Measurements from ENCODE around the gene IL17RA. TPM values are rescaled to one million over a fixed set of nuclear protein-coding genes. Genes with fewer than 3 reads are reported as not detected.

The IL17RA gene
- polyA plus RNA-seq, 2 donors: 3.8 TPM

DNA sequence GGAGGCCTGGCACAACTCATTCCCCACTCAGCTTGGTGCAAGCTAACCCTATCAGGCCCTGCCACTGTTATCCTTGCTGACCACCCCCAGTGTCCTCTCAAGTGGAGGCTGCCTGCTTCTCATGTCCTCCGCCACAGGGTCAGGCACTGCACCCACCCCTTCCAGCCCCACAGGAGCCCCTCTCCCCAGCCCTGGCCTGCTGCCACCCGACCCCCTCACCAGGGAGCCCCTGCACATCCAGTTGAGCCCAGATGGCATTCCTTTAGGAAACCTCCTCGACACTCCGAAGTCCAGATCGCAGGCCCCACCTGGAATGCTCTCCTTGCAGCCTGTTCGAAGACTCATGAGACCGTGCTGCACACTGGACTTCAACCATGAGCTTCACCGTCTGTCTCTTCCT lies 28.0 kb upstream of the IL17RA start:
- Histone ChIP-seq H3K27ac (ENCODE audit: low read depth in 2 of 2, low read length in 1 of 2) (no peak overlapping the region), H3K4me1 (ENCODE audit: control insufficient read depth in 2 of 2, insufficient read depth in 2 of 2, low read length in 1 of 2) (no peaks in the 10 kb centered on the region), H3K36me3 (ENCODE audit: control insufficient read depth in 2 of 2, insufficient read depth in 2 of 2, low read length in 1 of 2) (peaks cover 0 to 5% of the 10 kb centered on the region in 2 donors), H3K9me3 (ENCODE audit: control insufficient read depth in 2 of 2, insufficient read depth in 1 of 2, low read depth in 1 of 2, low read length in 1 of 2) (peaks cover 0 to 4% of the 10 kb centered on the region in 2 donors), H3K27me3 (ENCODE audit: control insufficient read depth in 1 of 2, insufficient read depth in 2 of 2, low read length in 2 of 2) (no peaks in the 10 kb centered on the region), H3K4me3 (ENCODE audit: low read depth in 1 of 2, low read length in 2 of 2) (no peak overlapping the region)
- WGBS, 2 donors: 75 to 77% methylated on average over 8 of the region's 8 CpGs

DNA sequence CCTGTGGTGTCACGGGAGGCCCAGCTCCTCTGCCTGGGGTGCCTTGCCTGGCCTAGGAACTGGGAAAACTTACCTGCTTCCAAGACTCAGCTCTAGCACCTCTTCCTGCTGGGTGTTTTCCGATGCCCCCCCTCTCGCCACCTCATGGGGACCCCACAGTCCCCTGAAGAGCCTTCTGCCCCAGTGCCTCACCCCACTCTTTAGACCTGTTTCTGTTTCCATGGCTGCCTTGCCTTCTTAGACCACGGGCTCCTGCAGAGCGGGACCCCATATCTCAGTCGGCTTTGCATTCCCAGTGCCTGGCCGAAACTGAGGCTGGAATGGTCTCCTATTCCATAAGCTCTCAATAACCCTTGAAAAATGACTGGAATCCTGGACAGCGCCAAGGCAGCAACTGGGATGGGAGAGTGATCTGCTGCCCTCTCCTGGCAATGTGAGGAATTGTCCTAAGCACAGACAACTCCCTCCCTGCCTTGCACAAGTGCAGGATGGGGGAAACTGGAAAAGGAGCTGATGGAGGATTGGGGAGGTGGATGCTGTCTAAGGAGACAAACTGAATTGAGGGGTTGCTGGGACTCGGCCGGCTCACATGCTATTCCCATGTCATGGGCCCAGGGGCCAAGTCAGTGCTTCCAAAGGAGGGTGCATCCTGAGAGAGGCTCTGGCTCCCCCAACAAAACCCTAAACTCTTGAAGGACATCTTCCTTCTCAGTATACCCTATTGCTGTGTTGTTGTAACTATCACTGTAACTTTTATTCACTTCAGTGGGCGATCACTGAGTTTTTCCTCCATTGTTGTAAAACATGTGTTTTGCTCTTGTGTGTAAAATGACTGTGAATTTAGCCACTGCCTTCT lies 26.6 kb upstream of the IL17RA start:
- Histone ChIP-seq H3K4me3 (ENCODE audit: low read depth in 1 of 2, low read length in 2 of 2) (no peak overlapping the region), H3K9me3 (ENCODE audit: control insufficient read depth in 2 of 2, insufficient read depth in 1 of 2, low read depth in 1 of 2, low read length in 1 of 2) (peaks cover 0 to 4% of the 10 kb centered on the region in 2 donors), H3K36me3 (ENCODE audit: control insufficient read depth in 2 of 2, insufficient read depth in 2 of 2, low read length in 1 of 2) (peaks cover 0 to 5% of the 10 kb centered on the region in 2 donors), H3K27ac (ENCODE audit: low read depth in 2 of 2, low read length in 1 of 2) (no peak overlapping the region), H3K27me3 (ENCODE audit: control insufficient read depth in 1 of 2, insufficient read depth in 2 of 2, low read length in 2 of 2) (no peaks in the 10 kb centered on the region), H3K4me1 (ENCODE audit: control insufficient read depth in 2 of 2, insufficient read depth in 2 of 2, low read length in 1 of 2) (no peaks in the 10 kb centered on the region)
- 18 to 28% methylated on average over 11 of the region's 11 CpGs for WGBS, 2 donors

DNA sequence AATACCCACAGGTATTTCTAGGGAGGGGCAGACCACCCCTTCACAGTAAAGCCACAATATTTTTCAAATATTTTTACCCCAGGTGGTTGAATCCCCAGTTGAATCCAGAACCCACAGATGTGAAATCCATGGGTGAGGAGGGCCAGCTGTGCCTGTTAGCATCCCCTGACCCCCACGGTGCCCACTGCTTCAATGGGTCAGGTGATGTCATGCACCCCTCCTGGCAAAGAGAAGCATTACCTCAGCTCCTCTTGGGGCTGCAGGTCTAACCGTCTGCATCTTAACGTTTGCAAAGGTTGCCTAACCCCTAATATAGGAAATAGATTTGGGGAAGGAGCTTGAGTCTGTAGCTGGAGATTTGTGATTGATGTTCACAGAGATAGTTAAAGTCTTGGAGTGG lies 24.7 kb upstream of the IL17RA start:
- WGBS, 2 donors: 31 to 45% methylated on average over 3 of the region's 3 CpGs
- H3K27ac ChIP-seq (ENCODE audit: low read depth in 2 of 2, low read length in 1 of 2): no peak overlapping the region
- no peaks in the 10 kb centered on the region for H3K4me1 ChIP-seq (ENCODE audit: control insufficient read depth in 2 of 2, insufficient read depth in 2 of 2, low read length in 1 of 2)
- peaks cover 0 to 4% of the 10 kb centered on the region in 2 donors for H3K9me3 ChIP-seq (ENCODE audit: control insufficient read depth in 2 of 2, insufficient read depth in 1 of 2, low read depth in 1 of 2, low read length in 1 of 2)
- no peaks in the 10 kb centered on the region for H3K27me3 ChIP-seq (ENCODE audit: control insufficient read depth in 1 of 2, insufficient read depth in 2 of 2, low read length in 2 of 2)
- no peak overlapping the region for H3K4me3 ChIP-seq (ENCODE audit: low read depth in 1 of 2, low read length in 2 of 2)
- peaks cover 0 to 5% of the 10 kb centered on the region in 2 donors for H3K36me3 ChIP-seq (ENCODE audit: control insufficient read depth in 2 of 2, insufficient read depth in 2 of 2, low read length in 1 of 2)

DNA sequence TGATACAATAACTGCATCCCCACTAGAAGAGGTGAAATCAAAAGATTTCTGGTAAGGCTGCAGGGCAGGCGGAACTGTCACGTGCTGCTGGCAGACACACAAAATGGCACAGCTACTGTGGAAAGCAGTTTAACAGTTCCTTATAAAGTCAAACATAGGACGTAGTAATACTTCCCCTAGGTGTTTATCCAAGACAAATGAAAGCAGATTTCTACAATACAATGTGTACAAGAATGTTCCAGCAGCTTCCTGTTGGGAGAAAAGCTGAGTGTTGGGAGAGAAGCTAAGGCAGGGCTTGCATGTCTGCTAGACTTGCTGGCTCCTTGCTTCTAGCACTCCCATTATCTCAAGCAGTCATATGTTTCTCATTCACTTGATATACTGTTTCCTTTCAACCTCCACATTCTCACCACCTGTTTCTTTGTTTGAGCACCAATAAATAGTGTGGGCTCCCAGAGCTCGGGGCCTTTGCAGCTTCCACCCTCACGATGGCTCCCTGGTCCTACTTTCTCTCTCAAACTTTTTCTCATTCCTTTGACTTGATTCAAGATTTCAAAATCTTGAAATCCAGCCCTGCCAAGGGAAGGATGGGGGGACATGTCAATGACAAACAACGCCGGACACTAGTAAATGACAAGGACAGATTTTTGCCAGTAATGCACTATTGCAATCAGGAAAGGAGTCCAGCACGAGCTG lies 21.2 kb upstream of the IL17RA start:
- Histone ChIP-seq H3K4me1 (ENCODE audit: control insufficient read depth in 2 of 2, insufficient read depth in 2 of 2, low read length in 1 of 2) (no peaks in the 10 kb centered on the region), H3K9me3 (ENCODE audit: control insufficient read depth in 2 of 2, insufficient read depth in 1 of 2, low read depth in 1 of 2, low read length in 1 of 2) (no peaks in the 10 kb centered on the region), H3K27ac (ENCODE audit: low read depth in 2 of 2, low read length in 1 of 2) (no peak overlapping the region), H3K4me3 (ENCODE audit: low read depth in 1 of 2, low read length in 2 of 2) (no peak overlapping the region), H3K27me3 (ENCODE audit: control insufficient read depth in 1 of 2, insufficient read depth in 2 of 2, low read length in 2 of 2) (no peaks in the 10 kb centered on the region), H3K36me3 (ENCODE audit: control insufficient read depth in 2 of 2, insufficient read depth in 2 of 2, low read length in 1 of 2) (no peaks in the 10 kb centered on the region)
- 42 to 43% methylated on average over 8 of the region's 8 CpGs for WGBS, 2 donors

DNA sequence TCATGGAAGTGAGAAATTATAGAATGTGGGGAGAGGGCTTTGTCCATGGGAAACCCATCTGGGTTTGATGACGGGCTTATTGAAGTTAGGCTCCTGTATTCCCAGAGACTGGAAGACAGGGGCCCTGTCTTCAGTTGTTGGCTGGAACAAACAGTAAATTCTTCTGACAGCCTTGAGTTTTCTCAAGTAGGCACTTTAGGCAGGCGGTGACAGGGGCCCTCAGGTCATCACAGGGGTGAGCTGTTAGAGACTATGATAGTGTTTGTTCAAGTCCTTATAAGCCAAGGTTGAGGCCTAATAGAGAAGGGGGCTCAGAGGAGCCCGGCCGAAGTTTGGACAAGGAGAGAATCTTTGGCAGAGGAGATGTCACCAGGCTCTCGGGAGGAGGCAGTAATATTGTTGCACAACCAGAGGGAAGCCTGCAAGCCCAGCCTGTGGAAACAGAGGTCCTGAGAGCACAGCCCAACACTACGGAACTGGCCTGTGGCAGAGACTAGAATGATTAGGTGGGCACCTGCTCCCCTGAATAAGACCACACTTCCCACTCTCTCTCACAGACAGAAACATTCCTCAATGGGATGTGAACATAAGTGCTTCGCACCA lies 20.2 kb upstream of the IL17RA start:
- H3K9me3 ChIP-seq (ENCODE audit: control insufficient read depth in 2 of 2, insufficient read depth in 1 of 2, low read depth in 1 of 2, low read length in 1 of 2): no peaks in the 10 kb centered on the region
- 85 to 87% methylated on average over 7 of the region's 7 CpGs for WGBS, 2 donors
- no peak overlapping the region for H3K27ac ChIP-seq (ENCODE audit: low read depth in 2 of 2, low read length in 1 of 2)
- no peaks in the 10 kb centered on the region for H3K36me3 ChIP-seq (ENCODE audit: control insufficient read depth in 2 of 2, insufficient read depth in 2 of 2, low read length in 1 of 2)
- H3K27me3 ChIP-seq (ENCODE audit: control insufficient read depth in 1 of 2, insufficient read depth in 2 of 2, low read length in 2 of 2): no peaks in the 10 kb centered on the region
- no peak overlapping the region for H3K4me3 ChIP-seq (ENCODE audit: low read depth in 1 of 2, low read length in 2 of 2)
- H3K4me1 ChIP-seq (ENCODE audit: control insufficient read depth in 2 of 2, insufficient read depth in 2 of 2, low read length in 1 of 2): no peaks in the 10 kb centered on the region

GRCh38 chr22:17065433-17065832 lies 19.4 kb upstream of the IL17RA start:
- WGBS, 2 donors: 51 to 54% methylated on average over 7 of the region's 7 CpGs
- Histone ChIP-seq H3K4me1 (ENCODE audit: control insufficient read depth in 2 of 2, insufficient read depth in 2 of 2, low read length in 1 of 2) (no peaks in the 10 kb centered on the region), H3K4me3 (ENCODE audit: low read depth in 1 of 2, low read length in 2 of 2) (no peak overlapping the region), H3K27me3 (ENCODE audit: control insufficient read depth in 1 of 2, insufficient read depth in 2 of 2, low read length in 2 of 2) (no peaks in the 10 kb centered on the region), H3K27ac (ENCODE audit: low read depth in 2 of 2, low read length in 1 of 2) (no peak overlapping the region), H3K36me3 (ENCODE audit: control insufficient read depth in 2 of 2, insufficient read depth in 2 of 2, low read length in 1 of 2) (no peaks in the 10 kb centered on the region), H3K9me3 (ENCODE audit: control insufficient read depth in 2 of 2, insufficient read depth in 1 of 2, low read depth in 1 of 2, low read length in 1 of 2) (no peaks in the 10 kb centered on the region)

DNA sequence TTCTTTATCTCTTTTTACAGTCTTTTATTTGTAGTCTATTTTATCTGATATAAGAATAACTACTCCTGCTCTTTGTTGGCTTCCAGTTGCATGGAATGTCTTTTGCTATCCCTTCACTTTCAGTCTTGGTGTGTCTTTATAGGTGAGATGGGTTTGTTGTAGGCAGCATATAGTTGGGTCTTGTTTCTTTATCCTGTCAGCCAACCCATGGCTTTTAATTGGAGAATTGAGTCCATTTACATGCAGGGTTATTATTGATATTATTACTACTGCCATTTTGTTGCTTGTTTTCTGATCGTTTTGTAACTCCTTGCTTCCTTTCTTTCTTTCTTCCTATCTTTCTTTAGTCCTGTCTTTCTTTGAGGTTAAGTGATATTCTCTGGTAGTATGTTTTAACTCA lies 11.9 kb upstream of the IL17RA start:
- no peaks in the 10 kb centered on the region for H3K4me1 ChIP-seq (ENCODE audit: control insufficient read depth in 2 of 2, insufficient read depth in 2 of 2, low read length in 1 of 2)
- no peak overlapping the region for H3K4me3 ChIP-seq (ENCODE audit: low read depth in 1 of 2, low read length in 2 of 2)
- no peaks in the 10 kb centered on the region for H3K27me3 ChIP-seq (ENCODE audit: control insufficient read depth in 1 of 2, insufficient read depth in 2 of 2, low read length in 2 of 2)
- 78% methylated on average over 1 of the region's 1 CpG for WGBS, 2 donors
- H3K27ac ChIP-seq (ENCODE audit: low read depth in 2 of 2, low read length in 1 of 2): no peak overlapping the region
- no peaks in the 10 kb centered on the region for H3K36me3 ChIP-seq (ENCODE audit: control insufficient read depth in 2 of 2, insufficient read depth in 2 of 2, low read length in 1 of 2)
- no peaks in the 10 kb centered on the region for H3K9me3 ChIP-seq (ENCODE audit: control insufficient read depth in 2 of 2, insufficient read depth in 1 of 2, low read depth in 1 of 2, low read length in 1 of 2)

DNA sequence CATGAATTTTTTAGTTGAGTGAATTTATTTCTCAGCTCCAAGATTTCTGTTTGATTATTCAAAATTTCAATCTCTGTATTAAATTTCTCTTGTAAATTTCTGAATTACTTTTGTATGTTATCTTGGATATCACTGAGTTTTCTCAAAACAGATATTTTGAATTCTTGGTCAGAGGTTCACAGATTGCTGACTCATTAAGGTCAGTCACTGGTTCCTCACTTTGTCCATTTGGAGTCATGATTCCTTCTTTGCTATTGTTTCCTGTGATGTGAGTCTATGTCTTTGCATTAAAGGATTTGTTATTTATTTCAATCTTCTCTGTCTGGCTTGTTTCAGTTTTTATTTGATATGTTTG lies 10.2 kb upstream of the IL17RA start:
- Histone ChIP-seq H3K9me3 (ENCODE audit: control insufficient read depth in 2 of 2, insufficient read depth in 1 of 2, low read depth in 1 of 2, low read length in 1 of 2) (no peaks in the 10 kb centered on the region), H3K36me3 (ENCODE audit: control insufficient read depth in 2 of 2, insufficient read depth in 2 of 2, low read length in 1 of 2) (no peaks in the 10 kb centered on the region)

DNA sequence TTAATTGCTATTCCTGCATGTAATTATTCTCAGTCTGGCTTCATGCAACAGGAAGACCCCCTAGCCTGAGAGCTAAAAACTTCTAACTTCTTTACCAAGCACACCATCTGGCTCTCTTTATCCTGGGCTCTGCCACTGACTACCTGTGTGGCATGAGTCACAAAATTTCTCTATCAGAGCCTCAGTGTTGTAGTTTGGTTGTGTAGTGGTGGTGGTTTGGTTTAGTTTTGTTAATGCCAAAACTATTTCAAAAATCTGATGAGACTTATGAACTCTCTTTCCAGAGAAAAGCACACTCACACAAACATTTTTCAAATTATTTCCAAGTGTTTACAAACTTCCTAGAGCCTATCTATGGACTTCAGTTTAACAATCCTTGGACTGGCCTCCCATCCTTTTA lies 7.5 kb upstream of the IL17RA start:
- Histone ChIP-seq H3K27me3 (ENCODE audit: control insufficient read depth in 1 of 2, insufficient read depth in 2 of 2, low read length in 2 of 2) (no peaks in the 10 kb centered on the region), H3K27ac (ENCODE audit: low read depth in 2 of 2, low read length in 1 of 2) (no peak overlapping the region), H3K4me1 (ENCODE audit: control insufficient read depth in 2 of 2, insufficient read depth in 2 of 2, low read length in 1 of 2) (no peaks in the 10 kb centered on the region), H3K4me3 (ENCODE audit: low read depth in 1 of 2, low read length in 2 of 2) (no peak overlapping the region), H3K9me3 (ENCODE audit: control insufficient read depth in 2 of 2, insufficient read depth in 1 of 2, low read depth in 1 of 2, low read length in 1 of 2) (no peaks in the 10 kb centered on the region), H3K36me3 (ENCODE audit: control insufficient read depth in 2 of 2, insufficient read depth in 2 of 2, low read length in 1 of 2) (no peaks in the 10 kb centered on the region)

More for the DNA sequence above, 10.2 kb upstream of the IL17RA start:
- H3K4me3 ChIP-seq (ENCODE audit: low read depth in 1 of 2, low read length in 2 of 2): no peak overlapping the region
- no peaks in the 10 kb centered on the region for H3K4me1 ChIP-seq (ENCODE audit: control insufficient read depth in 2 of 2, insufficient read depth in 2 of 2, low read length in 1 of 2)
- H3K27ac ChIP-seq (ENCODE audit: low read depth in 2 of 2, low read length in 1 of 2): no peak overlapping the region
- no peaks in the 10 kb centered on the region for H3K27me3 ChIP-seq (ENCODE audit: control insufficient read depth in 1 of 2, insufficient read depth in 2 of 2, low read length in 2 of 2)
